Fibroblast of skin of abdomen (primary cell): ENCODE results near the gene FMO1.
"Not testable (repeated sequence)": the region's sequence is repeated elsewhere in the genome, so short reads cannot be mapped to it uniquely, and the experiment has no call there.

Source experiments
- DNase-seq: peaks from one replicate; pipeline ENCODE4 v3.0.0-alpha.2; 2013

Gene FMO1

DNA sequence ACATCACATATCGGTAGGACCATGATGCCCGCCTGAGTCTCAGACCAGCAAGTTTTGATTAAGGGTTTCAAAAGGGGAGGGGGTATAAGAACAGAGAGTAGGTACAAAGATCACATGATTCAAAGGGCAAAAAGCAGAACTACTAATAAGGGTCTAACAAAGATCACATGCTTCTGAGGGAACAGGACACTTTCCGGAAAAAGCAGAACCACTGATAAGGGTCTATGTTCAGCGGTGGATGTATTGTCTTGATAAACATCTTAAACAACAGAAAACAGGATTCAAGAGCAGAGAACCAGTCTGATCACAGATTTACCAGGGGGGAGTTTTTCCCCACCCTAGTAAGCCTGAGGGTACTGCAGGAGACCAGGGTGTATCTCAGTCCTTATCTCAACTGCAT, 12.1 kb upstream of the FMO1 start:
- DNase-seq = not testable (repeated sequence)

DNA sequence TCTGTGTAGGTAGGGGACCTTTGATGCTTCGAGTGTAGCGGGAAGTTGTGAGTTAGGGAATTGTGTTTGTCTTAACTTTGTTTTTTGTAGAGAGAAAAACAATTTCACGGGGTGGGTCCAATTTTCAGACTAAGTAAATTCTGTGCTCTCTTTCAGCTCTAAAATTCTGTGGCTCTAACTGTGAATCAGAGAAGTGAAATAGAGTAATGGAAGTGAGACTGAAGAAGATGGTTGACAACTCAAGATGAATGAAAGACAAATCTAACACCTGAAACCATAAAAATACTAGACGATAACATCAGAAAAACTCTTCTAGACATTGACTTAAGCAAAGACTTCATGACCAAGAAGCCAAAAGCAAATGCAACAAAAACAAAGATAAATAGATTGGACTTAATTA, 4.4 kb upstream of the FMO1 start:
- DNase-seq = no peak

DNA sequence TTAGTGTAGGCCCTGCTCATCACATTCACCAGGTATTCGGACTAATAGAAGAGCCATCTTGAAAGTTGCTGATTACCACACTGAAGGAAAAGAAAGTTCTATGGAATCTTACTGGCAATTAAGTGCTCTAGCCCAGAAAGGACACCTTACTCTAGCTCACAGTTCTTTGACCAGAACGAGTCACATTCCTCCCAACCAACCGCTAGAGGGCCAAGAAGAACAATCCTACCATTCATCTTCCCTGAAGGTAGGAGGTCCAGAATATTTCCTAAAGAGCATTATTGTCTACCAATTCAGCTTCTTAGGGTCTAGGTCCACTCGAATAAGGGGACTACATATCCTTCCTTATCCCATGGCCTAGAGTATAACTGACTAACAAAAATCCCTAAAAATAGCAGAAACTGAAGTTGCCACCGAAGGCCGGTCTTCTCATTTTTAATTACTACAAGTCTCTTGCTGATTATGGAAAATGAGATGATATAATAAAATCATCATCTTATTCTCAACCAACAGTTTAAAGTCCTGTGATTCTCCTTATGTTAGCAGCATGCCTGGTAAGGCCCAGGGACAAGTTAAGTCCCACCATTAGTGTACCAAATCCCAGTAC, 2.7 kb upstream of the FMO1 start:
- DNase-seq = peak; percentile 34

DNA sequence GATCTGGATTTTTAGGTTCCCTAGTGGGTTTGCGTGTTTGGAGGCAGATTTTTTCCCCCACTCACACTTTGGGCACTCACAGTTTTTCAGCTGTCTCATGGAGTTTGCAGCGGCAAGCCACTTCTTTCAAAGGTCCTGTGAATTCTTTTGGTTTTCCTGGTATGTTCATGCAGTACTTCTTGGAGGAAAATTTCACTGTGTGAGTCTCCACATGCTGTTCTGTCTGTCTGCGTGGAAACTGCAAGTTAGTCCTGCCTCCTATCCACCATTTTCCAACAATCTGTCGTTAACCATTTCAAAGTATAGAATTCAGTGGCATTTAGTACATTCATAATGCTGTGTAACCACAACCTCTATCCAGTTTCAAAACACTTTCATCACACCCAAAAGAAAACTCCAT, 793 bp upstream of the FMO1 start:
- DNase-seq = peak; percentile 31

DNA sequence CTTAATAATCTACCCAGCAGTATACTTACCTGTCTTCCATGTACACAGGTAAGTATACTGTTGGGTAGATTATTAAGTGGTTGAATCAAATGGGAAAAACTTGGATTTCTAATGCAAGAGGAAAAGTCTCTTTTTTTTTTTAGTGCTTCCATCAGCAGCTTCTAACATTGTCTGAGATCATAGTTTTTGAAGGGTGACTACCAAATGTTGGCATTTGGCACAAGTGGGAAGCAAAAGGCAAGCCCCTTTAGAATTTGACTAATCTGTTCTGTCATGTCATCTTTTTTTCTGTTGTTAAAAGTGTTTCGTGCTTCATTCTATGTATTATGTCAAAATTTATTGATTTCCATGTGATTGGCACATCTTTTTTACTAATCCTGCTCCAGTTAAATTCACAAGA, 547 bp downstream of the FMO1 start:
- DNase-seq = no peak

GRCh38 chr1:171250263-171250662, 2.0 kb downstream of the FMO1 start:
- DNase-seq = no peak

DNA sequence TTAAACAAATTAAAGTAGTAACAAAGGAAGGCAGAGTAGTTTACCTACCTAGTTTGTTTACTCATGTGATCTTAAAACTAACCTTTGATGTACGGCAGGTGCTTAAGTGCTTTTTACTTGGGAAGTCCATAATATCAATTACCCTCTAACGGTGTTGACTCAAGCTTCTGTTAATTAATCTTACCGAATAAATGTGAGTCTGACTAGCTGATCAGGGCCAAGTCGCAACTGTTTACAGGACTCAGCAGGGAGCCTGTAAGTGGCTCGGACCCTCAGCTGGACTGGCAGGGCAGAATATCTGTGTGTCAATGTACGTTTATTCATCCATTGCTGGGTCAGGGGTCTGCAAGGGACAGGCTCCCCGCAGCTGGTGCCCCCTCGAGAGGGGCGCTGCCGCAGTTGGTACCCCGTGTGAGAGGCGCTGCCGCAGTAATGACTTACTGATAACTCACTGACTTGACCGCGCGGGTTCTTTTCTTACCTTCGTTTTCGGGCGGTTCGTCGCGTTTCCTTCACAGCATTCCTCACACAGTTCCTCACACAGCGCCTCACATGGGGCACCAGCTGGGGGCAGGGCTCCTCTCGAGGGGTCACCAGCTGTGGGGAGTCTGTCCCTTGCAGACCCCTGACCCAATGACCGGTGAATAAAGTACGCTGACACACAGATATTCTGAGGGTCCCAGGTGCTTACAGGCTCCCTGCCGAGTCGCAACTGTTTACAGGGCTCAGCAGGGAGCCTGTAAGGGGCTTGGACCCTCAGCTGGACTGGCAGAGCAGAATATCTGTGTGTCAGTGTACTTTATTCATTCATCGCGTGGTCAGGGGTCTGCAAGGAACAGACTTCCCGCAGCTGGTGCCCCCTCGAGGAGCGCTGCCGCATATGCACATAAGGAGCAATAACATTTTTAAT, 3.0 kb downstream of the FMO1 start:
- DNase-seq = peak; percentile 37

DNA sequence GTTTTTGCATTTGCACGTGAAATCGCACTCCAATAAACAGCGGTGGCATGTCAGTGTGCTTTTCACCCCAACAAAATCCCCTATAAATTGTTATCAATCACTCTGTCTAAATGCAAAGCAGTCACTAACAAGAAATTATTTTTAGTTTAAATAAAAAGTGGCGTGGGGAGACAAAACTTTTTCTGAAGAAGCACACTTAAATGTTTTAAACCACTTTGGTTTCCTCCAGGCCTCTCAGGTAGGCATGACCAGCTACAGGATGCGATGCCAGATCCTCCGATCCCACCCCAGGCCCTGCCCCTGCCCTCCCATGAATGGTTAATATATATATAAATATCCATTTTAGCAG, 3.6 kb downstream of the FMO1 start:
- DNase-seq = no peak

GRCh38 chr1:171252482-171252881, 4.2 kb downstream of the FMO1 start:
- DNase-seq = no peak

DNA sequence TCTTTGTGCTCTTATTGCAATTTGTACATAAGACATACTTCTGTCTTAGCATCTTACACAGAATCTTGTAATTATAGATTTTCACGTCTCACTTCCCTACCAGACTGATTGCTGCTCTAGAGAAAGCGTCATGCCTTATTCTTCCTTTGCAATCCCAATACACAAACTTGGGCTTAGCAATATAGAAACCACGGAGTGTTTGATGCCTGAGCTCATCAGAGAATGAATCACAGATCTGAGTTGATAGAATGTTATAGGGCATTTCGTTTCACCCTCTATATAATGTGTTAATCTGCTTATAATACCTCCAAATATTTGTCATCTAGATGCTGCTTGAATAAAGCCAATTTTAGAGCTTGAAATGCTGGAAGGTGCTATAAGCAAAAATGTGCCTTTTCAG, 6.6 kb downstream of the FMO1 start:
- DNase-seq = peak; percentile 71

DNA sequence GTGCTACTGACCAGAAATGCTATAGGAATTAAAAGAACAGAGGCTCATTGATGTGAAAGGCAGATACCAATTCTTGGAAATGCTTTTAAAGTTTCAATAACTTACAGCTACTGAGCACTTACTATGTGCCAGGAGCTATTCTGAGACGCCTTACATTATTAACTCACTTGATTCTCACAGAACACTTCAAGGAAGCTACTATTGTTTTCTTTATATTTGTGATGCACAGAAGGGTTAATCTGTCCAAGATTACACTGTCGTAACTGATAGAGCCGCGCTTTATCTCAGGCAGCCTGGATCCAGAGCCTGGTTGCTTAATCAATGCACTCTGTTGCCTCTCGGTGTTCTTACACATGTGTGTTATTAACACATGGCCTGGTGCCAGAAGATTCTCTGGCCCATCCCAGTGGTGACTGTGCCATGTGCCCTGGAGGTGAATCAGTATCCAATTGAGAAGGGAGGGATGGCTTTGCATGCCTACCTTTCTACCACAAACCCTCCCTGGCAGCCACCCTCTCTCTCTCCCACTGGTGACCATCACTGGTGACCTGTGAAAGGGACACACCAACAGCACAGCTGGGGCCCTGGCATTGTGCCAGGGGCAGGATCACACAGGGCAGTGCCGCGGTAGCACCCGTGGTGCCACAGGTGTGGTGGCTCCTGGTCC, 8.8 kb downstream of the FMO1 start:
- peak; percentile 67 for DNase-seq

- DNase-seq = no peak
Measured at GRCh38 chr1:171257607-171258076, 9.3 kb downstream of the FMO1 start.

DNA sequence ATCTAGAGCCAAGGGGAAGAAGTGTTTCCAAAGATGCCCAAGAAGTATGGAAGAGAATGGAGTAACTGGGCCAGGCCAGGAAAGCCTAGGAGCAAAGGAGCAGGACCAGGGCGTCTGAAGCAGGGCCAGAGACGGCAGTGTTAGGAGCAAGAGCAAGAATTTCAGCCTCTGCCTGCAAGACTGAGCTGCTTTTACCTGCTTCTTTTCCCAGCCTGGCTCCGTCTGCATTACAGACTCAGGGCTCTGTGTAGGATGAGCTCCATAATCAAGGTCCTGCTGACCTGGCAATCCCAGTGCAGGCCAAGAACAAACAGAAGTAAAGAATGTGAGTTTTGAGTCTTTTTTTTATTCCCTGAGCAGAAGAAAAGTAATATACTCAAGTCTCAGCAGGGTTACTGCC, 10.1 kb downstream of the FMO1 start:
- no peak for DNase-seq

DNA sequence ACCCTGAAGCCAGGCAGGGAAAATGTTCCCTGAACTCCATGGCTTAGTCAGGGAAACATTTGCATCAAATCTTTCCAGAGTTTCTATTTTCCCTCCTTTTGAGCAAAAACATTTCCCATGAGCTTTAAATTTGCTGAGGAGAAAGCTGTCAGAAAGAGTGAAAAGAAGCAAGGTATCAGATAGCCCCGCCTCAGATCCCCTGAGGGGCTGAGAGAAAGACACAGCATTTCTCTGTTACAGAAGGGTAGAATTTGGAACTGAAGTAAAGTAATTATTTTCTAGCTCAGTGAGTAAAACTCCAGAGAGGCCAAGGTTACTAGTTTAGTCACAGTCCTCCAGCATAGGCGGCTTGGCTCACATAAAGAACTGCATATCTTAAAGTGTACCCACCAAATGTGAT, 10.6 kb downstream of the FMO1 start:
- DNase-seq = no peak

DNA sequence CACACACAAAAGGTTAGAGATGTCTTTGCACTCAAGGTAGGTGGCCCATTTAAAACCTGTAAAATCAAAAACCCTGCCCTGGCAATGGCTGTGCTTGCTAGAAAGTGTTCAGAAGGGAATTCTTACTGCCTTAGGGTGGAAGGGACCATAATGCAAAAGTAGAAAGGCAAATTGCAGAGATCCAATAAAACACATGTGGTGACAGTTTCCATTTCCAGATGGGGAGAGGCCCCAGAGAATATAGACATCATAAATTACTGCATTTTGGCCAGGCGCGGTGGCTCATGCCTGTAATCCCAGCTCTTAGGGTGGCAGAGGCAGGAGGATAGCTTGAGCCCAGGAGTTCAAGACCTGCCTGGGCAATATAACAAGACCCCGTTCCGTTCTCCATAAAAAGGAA, 13.0 kb downstream of the FMO1 start:
- DNase-seq = no peak

DNA sequence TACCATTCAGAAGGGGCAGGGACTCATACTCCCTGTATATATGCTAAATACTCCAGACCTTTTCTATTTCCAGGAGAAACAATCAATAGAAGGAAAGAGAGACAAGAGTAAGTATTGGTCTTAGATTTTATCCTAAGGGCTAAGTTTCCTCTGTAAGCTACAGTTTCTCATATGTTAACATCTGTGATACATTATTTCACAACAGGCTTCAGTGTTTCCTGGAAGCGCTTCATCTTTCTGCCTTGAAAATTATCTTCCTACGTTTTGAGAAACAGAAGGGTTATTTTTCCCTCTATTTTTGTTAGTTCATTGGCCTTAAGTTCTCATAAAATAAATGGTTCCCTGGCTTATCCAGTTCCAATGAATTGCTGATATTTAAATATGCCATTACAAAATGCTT, 15.6 kb downstream of the FMO1 start:
- peak; percentile 37 for DNase-seq

GRCh38 chr1:171265686-171266085, 17.4 kb downstream of the FMO1 start:
- no peak for DNase-seq

DNA sequence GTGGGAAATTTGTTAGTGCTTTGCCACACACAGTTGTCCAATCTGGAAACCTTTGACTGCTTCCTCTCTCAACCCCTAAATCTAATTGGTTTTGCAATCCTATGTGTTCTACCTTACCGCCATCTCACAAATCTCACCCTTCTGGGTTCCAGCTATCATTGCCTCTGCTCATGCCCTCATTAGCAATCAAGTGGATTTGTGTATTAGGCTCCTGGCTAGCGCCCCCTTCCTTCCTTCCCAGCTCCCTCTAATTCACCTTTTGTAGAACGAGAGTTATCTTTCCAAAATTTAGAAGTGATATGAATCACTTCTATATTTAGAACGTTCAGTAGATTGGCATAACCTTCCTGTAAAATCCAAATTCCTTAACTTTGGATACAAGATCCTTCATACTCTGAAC, 18.6 kb downstream of the FMO1 start:
- DNase-seq = no peak

DNA sequence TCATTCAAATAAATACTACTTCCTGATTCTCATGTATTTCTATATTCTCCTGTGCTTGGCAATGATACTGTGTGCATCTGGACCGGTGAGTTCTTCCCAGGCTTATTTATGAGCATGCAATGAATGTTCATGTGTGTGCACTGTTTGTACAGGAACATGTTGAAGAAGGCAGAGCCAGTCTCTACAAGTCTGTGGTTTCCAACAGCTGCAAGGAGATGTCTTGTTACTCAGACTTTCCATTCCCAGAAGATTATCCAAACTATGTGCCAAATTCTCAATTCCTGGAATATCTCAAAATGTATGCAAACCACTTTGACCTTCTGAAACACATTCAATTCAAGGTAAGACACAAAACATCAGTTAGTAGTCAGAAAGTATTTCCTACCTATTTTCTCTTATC, 19.1 kb downstream of the FMO1 start:
- DNase-seq = peak; percentile 85

- no peak for DNase-seq
Measured at GRCh38 chr1:171270806-171271205, 22.5 kb downstream of the FMO1 start.

DNA sequence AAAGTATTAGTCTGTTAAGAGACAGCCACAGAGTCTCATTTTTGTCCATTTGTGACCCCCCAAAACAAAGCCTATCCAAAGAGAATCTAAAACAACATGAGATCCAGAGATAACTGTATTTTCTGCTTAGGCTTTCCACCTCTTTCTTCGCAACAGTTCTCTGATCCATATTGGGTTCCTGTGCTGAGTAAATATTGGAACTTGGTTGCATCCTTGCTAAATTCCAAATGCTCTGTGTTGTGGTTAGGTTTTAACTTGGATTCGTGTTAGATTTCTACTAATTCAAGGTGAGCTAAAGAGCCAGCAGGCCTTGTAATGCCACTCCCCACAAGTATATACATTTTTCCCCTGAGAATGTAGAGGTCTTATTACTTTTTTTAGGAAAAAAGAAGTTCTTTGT, 29.2 kb downstream of the FMO1 start:
- no peak for DNase-seq

- DNase-seq = no peak
Measured at GRCh38 chr1:171279234-171279633, 30.9 kb downstream of the FMO1 start.

DNA sequence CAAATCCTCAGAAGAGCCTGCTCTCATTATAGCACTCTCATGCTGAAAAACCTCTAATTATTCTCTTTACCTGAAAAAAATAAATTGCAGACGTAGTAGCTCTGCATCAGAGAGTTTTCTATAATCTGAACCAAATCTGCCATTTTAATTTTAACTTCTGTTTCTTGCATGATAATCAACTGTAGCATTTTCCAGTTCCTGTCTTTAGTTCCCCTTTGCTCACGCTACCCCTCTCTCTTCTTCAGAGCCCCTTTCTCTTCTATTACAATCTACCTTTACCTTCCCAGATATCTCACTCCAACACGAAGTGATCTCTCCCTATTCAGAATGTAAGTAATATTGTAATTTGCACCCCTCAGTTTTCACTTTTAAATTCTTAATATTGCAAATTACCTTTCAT, 31.4 kb downstream of the FMO1 start:
- DNase-seq = no peak

DNA sequence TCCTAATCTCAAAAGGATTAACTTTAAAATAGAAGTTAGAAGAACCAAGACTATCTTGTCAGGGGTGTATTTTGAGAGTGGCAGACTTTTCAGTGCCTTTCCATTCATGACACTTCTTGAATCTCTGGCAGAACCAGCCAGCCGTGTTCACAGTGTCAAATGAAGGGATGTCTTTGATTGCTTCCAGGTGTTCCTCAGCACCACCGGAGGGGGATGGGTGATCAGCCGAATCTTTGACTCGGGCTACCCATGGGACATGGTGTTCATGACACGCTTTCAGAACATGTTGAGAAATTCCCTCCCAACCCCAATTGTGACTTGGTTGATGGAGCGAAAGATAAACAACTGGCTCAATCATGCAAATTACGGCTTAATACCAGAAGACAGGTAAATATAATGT, 32.3 kb downstream of the FMO1 start:
- DNase-seq = no peak
